Measurements from ENCODE around the gene ZNF75A. TPM values are rescaled to one million over a fixed set of nuclear protein-coding genes. Genes with fewer than 3 reads are reported as not detected.

The ZNF75A gene
- total and polyA plus RNA-seq, 9 of the 15 experiments (the other 6 are each of a cell fraction or from before 2014, with no cell fraction given): 7.2 to 24.5 (median 17.1) TPM

- TF ChIP-seq USF1 (CRISPR knock-in tag; IDR thresholded peaks at IDR 0.05): peak; percentile 72
- 0 out of 2 replicates have a peak, but pooled peaks have one; percentile 66 for TF ChIP-seq KAT7 (CRISPR knock-in tag; IDR thresholded peaks at IDR 0.05; ENCODE audit: borderline replicate concordance)
- TF ChIP-seq ZNF740 (CRISPR knock-in tag; IDR thresholded peaks at IDR 0.05): no peak
- TF ChIP-seq ZNF740 (tag; IDR thresholded peaks at IDR 0.05): no peak; a peak in 1 of 4 replicates
- no peak for TF ChIP-seq YY1 (IDR thresholded peaks at IDR 0.05; ENCODE audit: borderline replicate concordance in 1 of 3, control insufficient read depth in 1 of 3, extremely low read depth in 1 of 3, insufficient read depth in 3 of 3, insufficient read length in 1 of 3, insufficient replicate concordance in 2 of 3, low read depth in 1 of 3, low read length in 2 of 3)
- TF ChIP-seq ZNF318 (IDR thresholded peaks at IDR 0.05; ENCODE audit: borderline replicate concordance in 1 of 2, low read depth in 1 of 2): no peak
- TF ChIP-seq NKRF (IDR thresholded peaks at IDR 0.05; ENCODE audit: borderline replicate concordance): peak; percentile 98
- TF ChIP-seq CHD1 (IDR thresholded peaks at IDR 0.05; ENCODE audit: low read length): peak; percentile 60
- peak; percentile 46; the same call in 1 of the 2 replicates for TF ChIP-seq STAG1 (CRISPR knock-in tag; IDR thresholded peaks at IDR 0.05; ENCODE audit: borderline replicate concordance)
- peak; percentile 61; the same call in 1 of the 2 replicates for TF ChIP-seq EGR1 (conservative IDR thresholded peaks at IDR 0.05)
- TF ChIP-seq RBFOX2 (IDR thresholded peaks at IDR 0.05; ENCODE audit: low read depth, low read length): peak; percentile 90
- TF ChIP-seq SPI1 (IDR thresholded peaks at IDR 0.05; ENCODE audit: borderline replicate concordance, low read depth, low read length): peak; percentile 98
- peak; percentile 79 for TF ChIP-seq HDAC2 (IDR thresholded peaks at IDR 0.05)
These were observed 40.9 kb upstream of the ZNF75A start (continued) for GRCh38 chr16:3264137-3265036.
